PC-3 (cell line): ENCODE data around the gene MTRFR.

ENCODE experiments used
- EZH2 ChIP-seq: fragments of 300-600 bp; sonication (generic); IDR thresholded peaks from one replicate; pipeline ENCODE4 v1.6.1; 2017; ENCODE audit warnings: antibody characterized with exemption, mild to moderate bottlenecking, low read length; ENCODE audit not compliant: unreplicated experiment
- TF ChIP-seq, protein P1 (sequence below): fragments of 300-600 bp; sonication (generic); conservative IDR thresholded peaks from 2 replicates; pipeline ENCODE4 v1.5.1; 2017; ENCODE audit warnings: antibody characterized with exemption, low read depth, mild to moderate bottlenecking, low read length

DNA sequence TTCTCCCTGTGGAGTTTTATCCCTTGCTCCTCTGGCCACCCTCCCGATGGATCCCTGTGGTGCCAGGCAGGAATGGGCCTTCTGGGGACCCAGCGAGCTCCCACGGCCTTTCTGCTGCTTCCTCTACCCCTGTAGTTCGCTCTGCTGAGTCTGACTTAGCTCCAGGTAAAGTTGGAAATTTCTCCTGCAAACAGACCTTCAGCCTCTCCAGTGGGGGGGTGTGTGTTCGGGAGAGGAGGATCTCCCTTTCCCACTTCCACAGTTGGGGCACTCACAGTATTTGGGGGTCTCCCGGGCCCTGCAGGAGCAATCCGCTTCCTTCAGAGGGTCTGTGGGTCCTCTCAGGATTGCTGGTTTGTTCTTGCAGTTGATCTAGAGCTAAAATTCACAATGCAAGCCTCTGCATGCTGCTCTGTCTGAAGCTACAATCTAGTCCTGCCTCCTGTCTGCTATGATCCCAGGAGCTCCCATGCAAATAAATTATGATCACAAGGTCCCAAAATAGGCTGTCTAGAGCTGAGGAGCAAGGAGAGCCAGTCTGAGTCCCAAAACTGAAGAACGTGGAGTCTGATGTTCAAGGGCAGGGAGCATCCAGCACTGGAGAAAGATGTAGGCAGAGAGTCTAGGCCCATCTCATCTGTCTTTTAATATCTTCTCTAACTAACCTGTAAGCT lies 18.3 kb downstream of the MTRFR start:
- TF ChIP-seq, protein P1, sequence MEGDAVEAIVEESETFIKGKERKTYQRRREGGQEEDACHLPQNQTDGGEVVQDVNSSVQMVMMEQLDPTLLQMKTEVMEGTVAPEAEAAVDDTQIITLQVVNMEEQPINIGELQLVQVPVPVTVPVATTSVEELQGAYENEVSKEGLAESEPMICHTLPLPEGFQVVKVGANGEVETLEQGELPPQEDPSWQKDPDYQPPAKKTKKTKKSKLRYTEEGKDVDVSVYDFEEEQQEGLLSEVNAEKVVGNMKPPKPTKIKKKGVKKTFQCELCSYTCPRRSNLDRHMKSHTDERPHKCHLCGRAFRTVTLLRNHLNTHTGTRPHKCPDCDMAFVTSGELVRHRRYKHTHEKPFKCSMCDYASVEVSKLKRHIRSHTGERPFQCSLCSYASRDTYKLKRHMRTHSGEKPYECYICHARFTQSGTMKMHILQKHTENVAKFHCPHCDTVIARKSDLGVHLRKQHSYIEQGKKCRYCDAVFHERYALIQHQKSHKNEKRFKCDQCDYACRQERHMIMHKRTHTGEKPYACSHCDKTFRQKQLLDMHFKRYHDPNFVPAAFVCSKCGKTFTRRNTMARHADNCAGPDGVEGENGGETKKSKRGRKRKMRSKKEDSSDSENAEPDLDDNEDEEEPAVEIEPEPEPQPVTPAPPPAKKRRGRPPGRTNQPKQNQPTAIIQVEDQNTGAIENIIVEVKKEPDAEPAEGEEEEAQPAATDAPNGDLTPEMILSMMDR, result no peak
- no peak for TF ChIP-seq EZH2
